SW480 (cell line): ENCODE measurements around the gene FAM200A.
A peak's percentile ranks its signal among the peaks of the same experiment; 100 is the strongest.
"Not testable (repeated sequence)": the region's sequence is repeated elsewhere in the genome, so short reads cannot be mapped to it uniquely, and the experiment has no call there.

Source experiments
- DNase-seq: peaks from one replicate; pipeline ENCODE4 v3.0.0-alpha.2; 2016; ENCODE audit warnings: low spot score

FAM200A gene

GRCh38 chr7:99551767-99552463 is at the start of gene FAM200A:
Gene FAM200A, minus strand, starts transcription at chr7:99552114. Its CDS starts 3,707 bp downstream, at chr7:99548407.
- DNase-seq: peak; percentile 96

- DNase-seq: no peak
These were observed 47.9 kb upstream of the FAM200A start for GRCh38 chr7:99599836-99600235.

- no peak for DNase-seq
These were observed 46.0 kb upstream of the FAM200A start, which contains the start of gene TMEM225B for GRCh38 chr7:99597762-99598501. Gene TMEM225B, plus strand, starts transcription at chr7:99598267. Its CDS starts 6,122 bp downstream, at chr7:99604389.

- DNase-seq: no peak
These were observed 44.6 kb upstream of the FAM200A start for GRCh38 chr7:99596408-99596955.

GRCh38 chr7:99594948-99595745 is 43.2 kb upstream of the FAM200A start:
- no peak for DNase-seq

- no peak for DNase-seq
These were observed 37.0 kb upstream of the FAM200A start for GRCh38 chr7:99588868-99589267.

- not testable (repeated sequence) for DNase-seq
These were observed 28.9 kb upstream of the FAM200A start for GRCh38 chr7:99580778-99581332.

- no peak for DNase-seq
These were observed 28.3 kb upstream of the FAM200A start for GRCh38 chr7:99579956-99580777.

GRCh38 chr7:99579281-99579955 is 27.5 kb upstream of the FAM200A start:
- DNase-seq: no peak

- DNase-seq: no peak
These were observed 24.3 kb upstream of the FAM200A start for GRCh38 chr7:99576251-99576650.

GRCh38 chr7:99573257-99573656 is 21.3 kb upstream of the FAM200A start:
- no peak for DNase-seq

- DNase-seq: no peak
These were observed 19.9 kb upstream of the FAM200A start for GRCh38 chr7:99571768-99572167.

- not testable (repeated sequence) for DNase-seq
These were observed 16.9 kb upstream of the FAM200A start for GRCh38 chr7:99568770-99569169.

GRCh38 chr7:99563650-99564049 is 11.7 kb upstream of the FAM200A start:
- DNase-seq: peak; percentile 74

- DNase-seq: peak; percentile 96
These were observed 10.9 kb upstream of the FAM200A start for GRCh38 chr7:99562832-99563231.

- DNase-seq: no peak
These were observed 10.3 kb upstream of the FAM200A start for GRCh38 chr7:99562114-99562784.

- no peak for DNase-seq
These were observed 9.8 kb upstream of the FAM200A start for GRCh38 chr7:99561737-99562051.

GRCh38 chr7:99560834-99561736 is 9.2 kb upstream of the FAM200A start:
- DNase-seq: no peak
